GM10847 (cell line): Measurements from ENCODE around the gene TNFAIP8L2.

Source experiments
- POLR2A ChIP-seq: IDR thresholded peaks from 2 replicates; pipeline ENCODE4 v1.6.1; 2011; ENCODE audit not compliant: insufficient read length; ENCODE audit errors: extremely low read depth

Gene TNFAIP8L2

GRCh38 chr1:151165738-151166504, 9.5 kb downstream of the TNFAIP8L2 start, which contains the start of the genes LYSMD1 and SCNM1:
Gene LYSMD1, minus strand, starts transcription at chr1:151165902. Its CDS starts 644 bp downstream, at chr1:151165258.
Gene SCNM1, plus strand, starts transcription at chr1:151166144. Its CDS starts 9 bp downstream, at chr1:151166153.
- TF ChIP-seq POLR2A: peak; percentile 37

GRCh38 chr1:151166505-151166956, 10.1 kb downstream of the TNFAIP8L2 start:
- no peak for TF ChIP-seq POLR2A

GRCh38 chr1:151167116-151167515, 10.7 kb downstream of the TNFAIP8L2 start:
- no peak for TF ChIP-seq POLR2A

GRCh38 chr1:151171190-151171589, 14.7 kb downstream of the TNFAIP8L2 start:
- no peak for TF ChIP-seq POLR2A

- TF ChIP-seq POLR2A: no peak
Measured at GRCh38 chr1:151175041-151175741, 18.7 kb downstream of the TNFAIP8L2 start.

GRCh38 chr1:151175863-151176262, 19.4 kb downstream of the TNFAIP8L2 start, which contains the start of gene TMOD4:
Gene TMOD4, minus strand, starts transcription at chr1:151175981. Its CDS starts 1,106 bp downstream, at chr1:151174875.
- TF ChIP-seq POLR2A: no peak

- TF ChIP-seq POLR2A: no peak
Measured at GRCh38 chr1:151176514-151177045, 20.1 kb downstream of the TNFAIP8L2 start.

GRCh38 chr1:151184211-151184610, 27.8 kb downstream of the TNFAIP8L2 start:
- no peak for TF ChIP-seq POLR2A

- no peak for TF ChIP-seq POLR2A
Measured at GRCh38 chr1:151187205-151187604, 30.8 kb downstream of the TNFAIP8L2 start.

GRCh38 chr1:151189637-151190445, 33.4 kb downstream of the TNFAIP8L2 start, which contains the start of gene VPS72:
Gene VPS72, minus strand, starts transcription at chr1:151190197. Its CDS starts 76 bp downstream, at chr1:151190121.
- TF ChIP-seq POLR2A: peak; percentile 93

GRCh38 chr1:151192047-151192446, 35.6 kb downstream of the TNFAIP8L2 start:
- no peak for TF ChIP-seq POLR2A

- no peak for TF ChIP-seq POLR2A
Measured at GRCh38 chr1:151193304-151193703, 36.9 kb downstream of the TNFAIP8L2 start.

GRCh38 chr1:151193856-151194255, 37.4 kb downstream of the TNFAIP8L2 start:
- no peak for TF ChIP-seq POLR2A

GRCh38 chr1:151196292-151196800, 39.9 kb downstream of the TNFAIP8L2 start:
- TF ChIP-seq POLR2A: no peak

- no peak for TF ChIP-seq POLR2A
Measured at GRCh38 chr1:151197863-151198253, 41.4 kb downstream of the TNFAIP8L2 start.
